ENCODE data around the gene POLD2. TPM values are rescaled to one million over a fixed set of nuclear protein-coding genes. Genes with fewer than 3 reads are reported as not detected.
A peak's percentile ranks its signal among the peaks of the same experiment; 100 is the strongest.

POLD2 gene
- total RNA-seq, 1 donor from 2014 or later = 103 TPM

DNA sequence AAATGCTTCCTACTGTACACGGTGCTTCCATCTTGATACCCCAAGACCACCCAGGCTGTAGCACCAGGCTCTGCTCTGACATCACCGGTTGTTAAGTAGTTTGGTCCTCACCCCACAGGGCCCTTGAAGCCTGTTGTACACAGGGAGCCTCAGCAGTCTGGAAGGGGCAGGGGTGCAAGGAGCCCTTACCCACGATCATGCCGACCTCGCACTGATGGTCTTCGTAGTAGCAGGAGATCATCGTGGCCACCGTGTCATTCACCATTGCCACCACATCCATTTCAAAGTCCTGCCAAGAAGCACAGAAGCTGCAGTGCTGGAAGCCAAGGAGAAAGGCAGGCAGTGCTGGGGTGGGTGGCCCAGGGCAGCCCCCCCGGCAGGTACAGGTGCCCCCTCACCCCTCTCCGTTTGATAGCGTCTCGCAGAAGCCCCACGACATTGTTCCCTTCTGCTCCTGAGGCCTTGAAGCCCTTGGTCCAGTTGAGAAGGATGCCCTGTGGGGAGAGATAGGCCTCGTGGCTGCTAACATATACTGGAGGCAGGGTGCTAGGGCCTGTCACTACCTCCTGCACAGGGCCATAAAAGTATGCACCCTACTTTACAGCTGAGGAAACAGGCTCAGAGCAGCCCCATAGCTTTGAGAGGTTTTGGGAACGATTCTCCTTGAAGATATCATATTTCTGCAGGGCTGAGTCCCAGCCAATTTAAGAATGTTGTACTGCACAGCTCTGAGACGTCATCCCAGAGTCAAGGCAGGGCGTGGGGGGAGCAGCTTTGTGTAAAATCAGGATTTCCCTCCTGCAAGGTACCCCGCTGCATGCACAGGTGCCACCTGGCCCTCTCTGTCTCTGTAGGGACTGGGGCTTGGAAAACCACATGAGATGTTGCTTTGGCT, 26.5 kb upstream of the POLD2 start:
- FAIRE-seq (no peak), DNase-seq (ENCODE audit: low read depth) (no peak)
- TF ChIP-seq, protein P1, sequence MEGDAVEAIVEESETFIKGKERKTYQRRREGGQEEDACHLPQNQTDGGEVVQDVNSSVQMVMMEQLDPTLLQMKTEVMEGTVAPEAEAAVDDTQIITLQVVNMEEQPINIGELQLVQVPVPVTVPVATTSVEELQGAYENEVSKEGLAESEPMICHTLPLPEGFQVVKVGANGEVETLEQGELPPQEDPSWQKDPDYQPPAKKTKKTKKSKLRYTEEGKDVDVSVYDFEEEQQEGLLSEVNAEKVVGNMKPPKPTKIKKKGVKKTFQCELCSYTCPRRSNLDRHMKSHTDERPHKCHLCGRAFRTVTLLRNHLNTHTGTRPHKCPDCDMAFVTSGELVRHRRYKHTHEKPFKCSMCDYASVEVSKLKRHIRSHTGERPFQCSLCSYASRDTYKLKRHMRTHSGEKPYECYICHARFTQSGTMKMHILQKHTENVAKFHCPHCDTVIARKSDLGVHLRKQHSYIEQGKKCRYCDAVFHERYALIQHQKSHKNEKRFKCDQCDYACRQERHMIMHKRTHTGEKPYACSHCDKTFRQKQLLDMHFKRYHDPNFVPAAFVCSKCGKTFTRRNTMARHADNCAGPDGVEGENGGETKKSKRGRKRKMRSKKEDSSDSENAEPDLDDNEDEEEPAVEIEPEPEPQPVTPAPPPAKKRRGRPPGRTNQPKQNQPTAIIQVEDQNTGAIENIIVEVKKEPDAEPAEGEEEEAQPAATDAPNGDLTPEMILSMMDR (IDR thresholded peaks at IDR 0.05; ENCODE audit: insufficient read depth, low read length, severe bottlenecking) = no peak
- Histone ChIP-seq H3K36me3 (ENCODE audit: control insufficient read depth, insufficient read depth, low read length) (no peaks in the 10 kb centered on the region), H3K4me3 (ENCODE audit: low read depth, low read length) (no peak overlapping the region), H3K27me3 (ENCODE audit: control insufficient read depth, insufficient read depth, low read length) (peaks cover 6% of the 10 kb centered on the region)

DNA sequence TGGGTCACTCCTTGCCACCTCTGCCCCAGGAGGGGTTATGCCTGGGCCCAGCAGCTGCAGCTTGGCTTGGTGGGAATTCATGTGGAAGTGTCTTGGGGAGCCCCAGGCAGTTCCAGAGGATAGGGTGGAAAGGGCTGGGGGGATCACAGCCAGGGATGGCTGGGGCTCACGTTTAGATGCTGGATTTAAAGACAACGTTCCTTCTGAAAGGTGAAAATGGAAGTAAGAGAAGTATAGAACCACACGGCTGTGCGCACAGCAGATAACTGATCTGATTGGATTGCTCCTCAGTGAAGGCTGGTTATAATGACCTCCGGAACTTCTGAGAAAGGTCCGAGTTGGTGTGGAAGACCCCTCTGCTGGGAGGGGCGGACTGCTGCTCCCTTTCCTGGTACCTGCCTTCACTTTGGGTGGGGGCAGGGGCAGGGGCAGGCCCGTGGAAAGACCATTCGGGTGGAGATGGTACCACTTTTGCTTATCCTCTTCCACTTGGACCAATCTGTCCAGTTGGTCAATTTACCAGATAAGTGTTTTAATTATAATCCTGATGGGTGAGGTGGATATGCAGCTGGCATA, 25.7 kb upstream of the POLD2 start:
- no peak for DNase-seq (ENCODE audit: low read depth)

DNA sequence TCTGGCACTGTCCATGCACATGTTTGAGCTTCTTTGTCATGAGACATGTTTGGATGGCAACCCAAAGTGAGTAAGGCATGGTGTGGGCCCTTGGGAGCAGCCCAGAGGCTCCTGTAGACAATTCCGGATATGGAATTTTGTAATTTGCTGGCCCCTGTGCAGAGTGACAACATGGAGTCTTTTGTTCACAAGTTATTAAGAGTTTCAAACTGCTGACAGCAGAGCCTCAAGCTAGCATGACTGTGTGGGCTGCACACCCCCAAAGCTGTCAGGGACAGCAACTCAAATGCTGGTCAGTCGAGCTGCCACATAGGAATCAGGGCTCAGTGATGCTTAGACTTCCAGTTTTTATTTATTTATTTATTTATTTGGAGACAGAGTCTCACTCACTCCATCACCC, 24.8 kb upstream of the POLD2 start:
- TF ChIP-seq, protein P1 (IDR thresholded peaks at IDR 0.05; ENCODE audit: insufficient read depth, low read length, severe bottlenecking) = no peak
- DNase-seq (ENCODE audit: low read depth) (no peak), FAIRE-seq (no peak)
- Histone ChIP-seq H3K27me3 (ENCODE audit: control insufficient read depth, insufficient read depth, low read length) (peaks cover 5% of the 10 kb centered on the region), H3K36me3 (ENCODE audit: control insufficient read depth, insufficient read depth, low read length) (no peaks in the 10 kb centered on the region), H3K4me3 (ENCODE audit: low read depth, low read length) (no peak overlapping the region)

More for the DNA sequence above, 25.7 kb upstream of the POLD2 start:
- Histone ChIP-seq H3K36me3 (ENCODE audit: control insufficient read depth, insufficient read depth, low read length) (no peaks in the 10 kb centered on the region), H3K27me3 (ENCODE audit: control insufficient read depth, insufficient read depth, low read length) (peaks cover 5% of the 10 kb centered on the region), H3K4me3 (ENCODE audit: low read depth, low read length) (no peak overlapping the region)
- TF ChIP-seq, protein P1 (IDR thresholded peaks at IDR 0.05; ENCODE audit: insufficient read depth, low read length, severe bottlenecking) = no peak
- no peak for FAIRE-seq

DNA sequence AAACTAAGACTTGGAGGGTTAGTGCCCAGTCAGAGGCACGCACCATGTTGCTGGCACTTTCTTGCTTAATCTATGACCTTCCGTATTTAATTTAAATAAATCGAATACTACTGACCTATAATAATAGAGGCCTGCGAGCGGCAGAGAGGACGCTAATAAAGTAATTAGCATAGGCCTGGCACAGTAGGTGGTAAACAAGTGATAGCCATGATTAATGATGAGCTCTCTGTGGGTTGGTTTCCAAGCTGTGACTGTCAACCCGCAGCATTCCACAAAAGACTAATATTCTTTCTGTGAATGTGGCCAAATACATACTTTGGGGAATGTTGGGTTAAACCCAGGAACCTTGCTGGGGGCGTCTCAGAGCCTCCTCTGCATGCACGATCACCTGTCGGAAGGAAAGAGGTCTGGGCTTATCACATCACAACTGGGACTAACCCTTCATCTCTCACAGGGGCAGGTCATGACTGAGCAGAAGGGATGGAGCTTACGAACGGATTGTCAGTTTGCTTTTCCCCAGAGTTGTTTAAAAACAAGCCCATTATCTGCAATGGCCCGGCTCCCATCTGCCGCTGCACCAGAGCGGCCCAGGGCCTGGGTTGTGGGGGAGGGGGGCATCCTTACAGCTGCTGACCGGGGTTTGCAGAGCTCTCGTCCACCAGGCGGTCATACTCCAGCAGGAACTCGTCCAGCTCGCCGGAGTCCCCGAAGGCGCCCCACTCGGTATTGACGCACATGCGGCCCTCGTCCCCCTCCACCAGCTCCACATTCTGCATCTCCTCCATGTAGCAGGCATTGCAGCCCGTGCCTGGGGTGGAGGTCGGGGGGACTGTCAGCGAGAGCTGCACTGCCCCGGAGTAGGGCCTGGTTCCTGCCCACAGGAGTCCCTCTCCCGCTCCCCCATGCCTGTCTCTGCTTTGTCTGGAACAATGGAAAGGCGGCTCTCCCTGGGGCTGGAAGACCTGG, 24.0 kb upstream of the POLD2 start:
- no peak for DNase-seq (ENCODE audit: low read depth)
- Histone ChIP-seq H3K4me3 (ENCODE audit: low read depth, low read length) (no peak overlapping the region), H3K36me3 (ENCODE audit: control insufficient read depth, insufficient read depth, low read length) (no peaks in the 10 kb centered on the region), H3K27me3 (ENCODE audit: control insufficient read depth, insufficient read depth, low read length) (peaks cover 5% of the 10 kb centered on the region)
- TF ChIP-seq, protein P1 (IDR thresholded peaks at IDR 0.05; ENCODE audit: insufficient read depth, low read length, severe bottlenecking) = no peak
- FAIRE-seq = no peak

DNA sequence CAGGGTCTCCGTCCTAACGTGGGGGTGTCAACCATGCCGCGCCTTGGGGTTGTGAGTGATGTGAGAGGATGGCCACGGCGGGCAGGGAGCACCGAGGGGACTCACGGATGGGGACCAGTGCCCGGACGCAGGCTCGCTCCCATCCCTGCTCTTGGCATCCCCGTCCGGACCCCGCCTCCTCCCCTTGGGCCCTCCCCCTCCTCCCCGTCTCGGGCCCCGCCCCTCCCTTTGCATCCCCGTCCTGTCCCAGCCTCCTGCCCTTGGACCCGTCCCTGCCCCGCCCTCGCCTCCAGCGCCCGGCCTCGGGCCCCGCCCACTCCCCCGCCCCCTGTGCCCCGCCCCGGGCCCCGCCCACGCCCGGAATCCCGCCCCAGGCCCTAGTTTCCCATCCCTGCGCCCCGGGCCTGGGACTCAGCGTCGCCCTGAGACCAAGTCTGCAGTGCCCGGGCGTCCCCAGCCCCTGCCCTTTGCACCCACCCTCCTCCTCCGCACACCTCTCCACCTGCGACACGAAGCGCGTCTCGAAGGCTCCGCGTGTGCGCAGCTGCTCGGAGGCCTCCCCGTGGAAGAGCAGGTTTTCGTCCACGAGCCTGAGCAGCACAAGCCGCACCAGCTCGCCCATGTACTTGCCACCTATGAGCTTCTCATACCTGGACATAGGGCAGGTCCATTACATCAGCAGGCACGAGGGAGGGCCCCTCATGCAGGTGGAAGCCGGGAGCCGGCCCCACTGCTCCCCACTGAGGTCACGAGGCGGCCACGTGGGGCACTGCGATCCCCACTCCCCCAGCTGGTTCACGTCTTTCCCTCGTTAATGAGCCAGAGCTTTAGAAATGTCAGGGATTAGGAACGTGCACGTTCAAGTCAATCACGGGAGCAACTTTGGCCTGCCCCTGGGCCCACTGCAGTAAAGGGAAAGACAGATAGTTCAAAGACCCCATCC, 22.9 kb upstream of the POLD2 start:
- TF ChIP-seq, protein P1 (IDR thresholded peaks at IDR 0.05; ENCODE audit: insufficient read depth, low read length, severe bottlenecking) = no peak
- H3K36me3 ChIP-seq (ENCODE audit: control insufficient read depth, insufficient read depth, low read length) = no peaks in the 10 kb centered on the region
- peak; percentile 28 for DNase-seq (ENCODE audit: low read depth)
- no peak for FAIRE-seq
- H3K4me3 ChIP-seq (ENCODE audit: low read depth, low read length) = peak overlapping the region; percentile 22
- peaks cover 5% of the 10 kb centered on the region for H3K27me3 ChIP-seq (ENCODE audit: control insufficient read depth, insufficient read depth, low read length)

Data from bronchial epithelial cell (primary cell).